GM18507 (cell line): ENCODE results near the gene CNPY1.
"Not testable (repeated sequence)": the region's sequence is repeated elsewhere in the genome, so short reads cannot be mapped to it uniquely, and the experiment has no call there.

Experiments used
- DNase-seq: peaks from one replicate; pipeline ENCODE4 v3.0.0; 2011; ENCODE audit warnings: low read depth; ENCODE audit not compliant: insufficient read length; ENCODE audit errors: extremely low spot score
- FAIRE-seq: peaks from 2 replicates; lab custom pipeline; 2011; peaks lifted over from hg19 to GRCh38; lab: Jason Lieb, UNC

Gene CNPY1

DNA sequence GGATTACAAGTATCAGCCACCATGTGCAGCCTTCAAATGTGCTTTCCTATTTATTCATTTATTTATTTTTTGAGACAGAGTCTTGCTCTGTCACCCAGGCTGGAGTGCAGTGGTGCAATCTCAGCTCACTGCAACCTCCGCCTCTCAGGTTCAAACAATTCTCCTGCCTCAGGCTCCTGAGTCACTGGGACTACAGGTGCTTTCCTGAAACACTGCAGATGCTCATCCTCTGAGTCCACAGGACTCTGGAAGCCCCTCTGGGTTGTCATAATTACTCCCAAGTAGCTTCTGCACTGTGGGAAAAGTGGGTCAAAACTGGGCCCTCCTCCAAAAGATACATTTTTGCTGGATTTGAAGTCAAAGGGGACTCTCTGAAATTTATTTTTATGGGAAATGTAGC, at the start of gene CNPY1:
Gene CNPY1, minus strand, starts transcription at position 111 of the 400 bp plus-strand sequence. CDS start 630 bp downstream, outside the sequence.
- not testable (repeated sequence) for FAIRE-seq, DNase-seq

DNA sequence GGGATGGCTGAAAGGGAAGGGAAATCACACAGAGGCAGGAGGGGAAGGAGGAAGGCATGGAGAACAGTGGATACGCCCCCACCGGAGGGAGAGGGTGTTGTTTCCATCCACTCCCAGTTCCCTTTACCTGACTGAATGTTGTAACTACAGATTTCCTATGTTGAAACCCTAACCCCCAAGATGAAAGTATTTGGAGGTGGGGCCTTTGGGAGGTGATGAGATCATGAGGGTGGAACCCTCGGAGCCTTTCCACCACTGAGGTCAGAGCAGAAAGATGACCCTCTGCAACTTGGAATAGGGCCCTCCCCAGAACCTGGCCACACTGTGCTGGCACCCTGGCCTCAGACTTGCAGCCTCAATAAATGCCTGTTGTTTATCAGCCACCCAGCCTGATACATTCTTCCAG, 48.6 kb upstream of the CNPY1 start:
- DNase-seq (no peak), FAIRE-seq (no peak)

DNA sequence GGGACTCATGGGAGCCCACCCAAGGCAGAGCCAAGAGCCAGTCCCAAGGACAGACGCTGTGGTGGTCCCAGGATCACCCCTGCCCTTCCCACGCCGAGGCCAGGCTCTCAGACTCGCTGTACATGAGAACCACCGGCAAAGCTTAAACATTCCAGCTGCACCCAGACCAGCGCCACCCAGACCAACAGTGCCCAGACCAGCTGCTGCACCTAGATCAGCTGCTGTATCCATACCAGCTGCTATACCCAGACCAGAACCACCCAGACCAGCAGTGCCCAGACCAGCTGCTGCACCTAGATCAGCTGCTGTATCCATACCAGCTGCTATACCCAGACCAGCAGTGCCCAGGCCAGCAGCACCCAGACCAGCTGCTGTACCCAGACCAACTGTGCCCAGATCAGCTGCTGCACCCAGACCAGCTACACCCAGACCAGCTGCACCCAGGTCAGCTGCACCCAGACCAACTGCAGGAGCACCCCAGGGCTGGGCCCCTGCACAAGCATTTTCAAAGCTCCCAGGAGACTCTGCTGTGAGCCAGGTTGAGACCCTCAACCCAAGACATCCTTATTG, 47.9 kb upstream of the CNPY1 start:
- no peak for DNase-seq
- no peak for FAIRE-seq

DNA sequence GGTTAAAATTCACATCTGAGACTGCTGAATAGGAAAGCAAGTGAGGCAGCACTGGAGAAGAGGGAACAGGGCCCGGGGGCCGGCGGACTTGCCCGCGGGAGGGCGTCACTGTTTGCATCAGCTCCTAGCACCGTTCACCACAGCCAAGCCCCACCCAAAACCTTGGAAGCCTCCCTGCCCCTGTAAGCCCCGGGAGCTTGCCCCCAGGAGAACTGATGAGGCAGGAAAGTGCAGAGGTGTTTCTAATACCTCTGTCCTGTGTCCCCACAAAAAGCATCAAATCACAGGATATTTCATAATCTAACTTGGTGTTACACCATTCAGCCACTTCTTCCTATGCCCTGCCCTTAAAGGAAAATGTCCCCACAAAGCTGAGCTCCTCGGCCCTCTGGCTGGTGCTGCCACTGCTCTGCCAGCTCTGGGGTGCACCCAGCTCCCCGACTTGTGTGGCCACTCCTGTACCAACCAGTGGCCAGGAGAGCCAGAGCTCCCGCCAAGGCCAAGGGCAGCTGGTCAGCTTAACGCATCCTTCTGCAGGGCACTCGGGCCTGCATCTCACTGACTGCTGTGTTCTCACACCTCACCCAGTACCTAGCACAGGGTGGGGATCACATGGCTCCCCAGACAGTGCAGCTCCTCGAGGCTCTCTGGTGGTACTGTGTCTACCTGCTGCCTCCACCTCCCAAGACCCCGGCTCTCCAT, 47.3 kb upstream of the CNPY1 start:
- no peak for DNase-seq
- FAIRE-seq: no peak

DNA sequence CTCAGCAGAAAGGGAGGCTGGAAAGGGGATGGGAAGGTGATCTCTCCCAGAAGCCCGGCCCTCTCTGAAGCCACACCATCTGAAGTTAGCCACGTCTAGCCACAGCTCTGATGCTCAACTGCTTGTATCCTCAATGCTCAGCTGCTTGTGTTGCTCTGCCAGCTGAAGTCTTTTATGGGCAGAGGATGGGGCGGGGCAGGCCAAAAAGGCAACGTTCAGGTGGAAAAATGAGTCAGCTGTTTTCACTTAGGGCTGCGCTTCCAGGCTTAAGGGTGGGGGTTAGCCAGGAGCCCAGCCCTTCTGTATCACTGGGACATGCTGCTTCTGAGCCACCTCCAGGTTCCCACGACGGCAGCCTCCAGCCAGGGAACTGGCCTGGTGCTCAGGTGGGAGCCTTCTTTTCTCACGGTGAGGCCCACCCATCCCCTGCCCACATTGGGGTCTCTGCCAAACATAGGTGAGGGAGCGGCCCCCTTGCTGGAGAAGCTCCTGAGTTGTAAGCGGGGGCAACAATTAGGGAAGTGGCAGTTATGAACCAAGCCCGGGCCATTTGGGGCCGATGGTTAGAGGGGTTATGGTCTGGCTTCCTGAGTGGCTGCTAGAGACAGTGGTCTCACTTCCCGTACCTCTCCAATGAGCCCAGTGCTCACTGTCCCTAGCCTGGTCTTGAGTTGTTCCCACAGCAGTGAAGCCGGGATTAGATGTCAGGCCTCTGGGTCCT, 44.9 kb upstream of the CNPY1 start:
- no peak for DNase-seq

DNA sequence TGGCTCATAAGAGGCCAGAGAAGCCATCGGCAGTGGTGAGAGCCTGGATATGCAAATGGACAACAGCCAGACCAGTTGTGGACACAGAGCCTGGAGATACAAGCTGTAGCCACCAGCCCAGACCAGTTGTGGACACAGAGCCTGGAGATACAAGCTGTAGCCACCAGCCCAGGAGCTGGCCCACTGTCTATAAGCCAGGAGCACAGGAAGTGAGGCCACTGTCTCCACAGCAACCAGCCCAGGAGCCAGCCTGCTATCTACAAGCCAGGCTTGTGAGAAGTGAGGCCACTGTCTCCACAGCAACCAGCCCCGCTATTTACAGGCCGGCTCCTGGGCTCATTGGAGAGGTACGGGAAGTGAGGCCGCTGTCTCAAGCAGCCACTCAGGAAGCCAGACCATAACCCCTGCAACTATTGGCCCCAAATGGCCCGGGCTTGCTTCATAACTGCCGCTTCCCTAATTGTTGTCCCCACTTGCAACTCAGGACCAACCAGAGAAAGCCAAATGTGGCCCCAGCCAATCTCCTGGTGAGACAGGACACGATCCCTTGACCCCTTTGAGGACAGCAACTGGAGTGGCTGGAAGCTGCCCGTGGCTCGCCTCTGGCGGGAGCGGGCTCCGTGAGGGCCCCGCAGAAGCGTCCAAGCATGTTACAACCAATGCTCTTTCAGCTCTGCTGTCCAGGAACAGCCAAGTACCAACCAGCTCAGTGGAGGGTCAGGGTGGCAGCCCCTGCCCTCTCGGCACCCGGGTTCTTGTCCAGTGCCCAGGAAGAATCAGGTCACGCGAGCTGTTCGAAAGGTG, 44.1 kb upstream of the CNPY1 start:
- DNase-seq: no peak
- no peak for FAIRE-seq

More for the DNA sequence above, 44.9 kb upstream of the CNPY1 start:
- FAIRE-seq: no peak

DNA sequence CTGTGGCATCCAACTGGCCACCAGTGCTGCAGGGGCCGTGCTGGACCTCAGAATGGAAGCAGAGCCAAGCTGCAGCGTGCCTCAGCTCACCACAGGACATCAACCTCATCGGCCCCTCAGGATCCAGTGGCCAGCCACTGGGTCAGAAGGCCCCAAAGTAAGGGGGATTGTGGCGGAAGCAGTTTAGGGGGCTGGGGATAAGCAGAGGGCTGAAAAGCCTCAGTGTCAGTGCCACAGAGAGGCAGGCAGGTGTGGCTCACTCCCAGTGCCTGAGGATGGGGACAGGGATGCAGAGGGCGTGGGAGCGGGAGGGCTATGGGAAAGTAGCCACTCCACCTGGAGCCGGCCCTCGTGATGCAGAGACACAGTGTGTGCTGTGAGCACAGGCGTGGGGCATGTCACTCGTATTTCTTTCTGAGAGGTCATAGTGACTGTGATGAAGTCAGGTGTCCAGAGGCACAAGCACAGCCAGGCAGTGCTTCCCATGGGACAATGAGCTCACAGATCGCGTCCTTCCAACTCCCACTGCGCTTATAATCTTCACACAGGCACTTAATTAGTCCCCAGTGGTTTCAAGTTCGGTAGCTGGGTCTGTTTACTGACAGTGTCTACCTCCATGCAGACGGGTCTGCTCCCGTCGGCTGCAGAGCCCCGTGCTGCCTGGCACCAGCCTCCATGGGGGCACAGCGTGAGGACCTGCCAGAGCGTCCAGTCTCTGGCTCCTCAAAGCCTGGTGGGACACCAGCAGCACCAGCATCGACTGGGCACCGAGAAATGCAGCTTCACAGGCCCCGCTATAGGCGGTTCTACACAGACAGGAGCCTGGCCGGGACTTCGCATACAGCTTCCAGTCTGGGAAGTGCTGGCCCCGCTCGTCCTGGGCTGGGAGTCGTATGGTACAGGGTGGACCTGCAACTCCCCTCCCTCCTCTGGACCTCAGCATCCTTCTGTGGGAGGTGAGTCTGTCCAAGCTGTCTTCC, 42.9 kb upstream of the CNPY1 start:
- DNase-seq (no peak), FAIRE-seq (no peak)

DNA sequence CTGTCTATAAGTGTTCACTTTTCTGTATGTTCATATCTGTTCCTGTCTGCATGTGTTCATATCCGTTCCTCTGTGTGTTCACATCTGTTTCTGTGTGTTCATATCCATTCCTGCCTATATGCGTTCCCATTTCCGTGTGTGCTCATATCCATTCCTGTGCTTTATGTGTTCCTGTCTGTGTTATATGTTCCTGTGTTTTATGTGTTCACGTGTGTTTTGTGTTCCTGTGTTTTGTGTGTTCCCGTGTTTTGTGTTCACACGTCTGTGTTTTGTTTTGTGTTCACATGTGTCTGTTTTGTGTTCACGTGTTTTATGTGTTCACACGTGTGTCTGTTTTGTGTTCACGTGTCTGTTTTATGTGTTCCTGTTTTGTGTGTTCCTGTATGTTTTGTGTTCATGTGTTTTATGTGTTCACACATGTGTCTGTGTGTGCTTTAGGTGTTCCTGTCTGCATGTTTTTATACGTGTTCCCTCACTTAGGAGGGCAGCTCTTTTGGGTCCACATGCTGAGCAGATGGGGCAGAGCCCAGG, 42.2 kb upstream of the CNPY1 start:
- FAIRE-seq (no peak), DNase-seq (no peak)

DNA sequence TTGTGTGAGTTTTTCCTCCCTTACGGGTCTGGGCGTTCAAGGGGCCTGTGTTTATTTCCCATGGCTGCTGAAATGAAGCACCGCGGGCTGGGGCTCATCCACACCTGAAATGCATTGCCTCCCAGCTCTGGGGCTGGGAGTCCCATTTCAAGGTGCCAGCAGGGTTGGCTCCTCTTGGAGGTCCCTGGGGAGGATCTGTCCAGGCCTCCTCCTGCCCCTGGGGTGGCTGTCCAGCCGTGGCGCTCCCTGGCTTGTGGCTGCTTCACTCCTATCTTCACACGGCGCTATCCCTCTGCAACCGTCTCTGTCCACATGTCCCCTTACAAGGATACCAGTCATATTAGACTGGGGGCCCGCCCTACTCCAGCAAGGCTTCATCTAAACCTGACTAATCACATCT, 41.1 kb upstream of the CNPY1 start:
- FAIRE-seq (no peak), DNase-seq (no peak)

DNA sequence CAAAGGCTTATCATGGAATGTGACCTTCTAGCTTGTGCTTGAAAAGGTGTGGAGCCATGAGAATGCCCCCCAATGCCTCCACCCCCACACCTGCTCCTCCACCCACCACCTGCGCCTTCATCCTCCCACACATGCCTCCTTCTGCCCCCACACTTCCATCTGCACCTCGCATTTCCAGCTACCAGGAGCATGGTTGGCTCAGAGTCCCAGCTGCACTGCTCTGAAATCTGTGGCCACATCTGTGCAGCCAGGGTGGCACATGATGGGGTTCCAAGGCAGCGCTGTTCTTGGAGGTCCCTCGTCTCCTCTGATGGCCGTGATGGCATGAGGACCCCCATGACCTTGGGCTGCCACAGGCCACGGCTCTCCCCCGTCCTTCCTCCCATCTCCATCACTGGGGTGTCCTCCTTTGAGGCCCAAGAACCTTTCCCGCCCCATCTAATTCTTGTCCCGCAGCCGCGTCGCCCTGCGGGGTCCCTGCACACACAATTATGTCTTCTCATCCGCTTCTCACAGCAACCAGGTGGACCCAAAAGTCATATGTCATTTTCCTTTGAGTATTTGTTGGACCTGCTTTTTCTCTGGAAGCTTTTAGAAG, 40.6 kb upstream of the CNPY1 start:
- FAIRE-seq (no peak), DNase-seq (no peak)

DNA sequence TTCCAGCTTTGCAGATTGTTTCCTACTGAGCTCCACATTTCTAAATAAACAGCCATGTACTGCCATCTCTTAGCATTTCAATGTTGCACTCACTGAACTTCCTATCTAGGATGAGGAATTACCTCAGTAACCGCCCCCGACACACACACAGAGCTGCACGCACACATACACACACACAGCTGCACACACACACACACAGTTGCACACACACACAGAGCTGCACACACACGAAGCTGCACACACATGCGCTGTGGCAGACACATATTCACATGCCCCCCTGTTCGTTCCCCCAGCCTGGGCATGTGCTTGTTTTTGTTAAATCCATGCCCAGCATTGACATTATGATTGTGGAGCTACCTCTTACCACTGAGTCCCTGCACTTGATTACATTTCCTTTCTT, 39.6 kb upstream of the CNPY1 start:
- no peak for FAIRE-seq

DNA sequence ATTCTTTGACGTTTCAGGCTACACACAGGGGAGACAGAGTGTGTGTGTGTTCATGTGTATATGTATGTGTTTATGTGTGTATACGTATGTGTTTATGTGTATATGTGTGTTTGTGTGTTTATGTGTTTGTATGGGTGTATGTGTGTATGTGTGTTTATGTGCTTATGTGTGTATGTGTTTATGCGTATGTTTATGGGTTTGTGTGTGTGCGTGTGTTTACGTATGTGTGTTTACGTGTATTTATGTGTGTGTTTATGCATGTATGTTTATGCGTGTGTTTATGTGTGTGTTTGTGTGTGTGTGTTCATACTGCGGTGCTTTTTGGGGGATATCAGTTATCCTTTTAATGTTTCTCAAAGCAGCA, 39.2 kb upstream of the CNPY1 start:
- FAIRE-seq (peak; percentile 5), DNase-seq (no peak)

More for the DNA sequence above, 39.6 kb upstream of the CNPY1 start:
- DNase-seq: no peak

DNA sequence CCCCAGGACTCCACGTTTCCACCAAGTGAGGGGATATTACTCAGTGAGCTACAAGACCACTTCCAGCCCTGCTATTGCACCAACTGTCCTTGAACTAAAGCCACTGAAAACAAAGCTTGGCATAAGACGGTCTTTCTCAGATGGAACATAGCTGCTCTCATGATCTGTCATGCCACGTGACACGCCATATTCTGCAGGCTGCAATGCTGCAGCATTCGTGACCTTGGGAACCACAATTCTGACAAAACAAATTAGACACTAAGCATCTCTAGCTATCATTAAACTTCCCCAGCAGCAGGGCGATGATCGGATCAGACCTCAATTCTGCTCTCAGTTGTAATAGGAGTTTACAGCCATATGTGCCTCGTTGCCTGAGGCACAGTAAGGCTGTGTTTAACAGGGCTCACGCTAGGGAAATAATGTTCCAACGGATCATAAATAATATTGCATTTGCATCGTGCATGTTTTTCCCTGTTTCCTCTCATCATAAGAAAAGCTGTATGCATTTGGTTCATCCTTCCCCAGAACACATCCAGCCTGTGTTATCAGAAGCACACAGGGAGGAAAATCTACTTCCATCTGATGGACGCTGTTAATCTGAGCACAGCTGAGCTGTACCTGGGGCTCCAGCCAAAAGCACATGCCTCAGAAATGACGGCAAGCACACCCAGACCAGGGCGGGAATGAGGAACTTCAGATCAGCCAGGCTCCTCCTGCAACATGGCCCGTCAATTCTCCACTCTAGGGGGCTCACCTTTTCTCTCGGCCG, 38.6 kb upstream of the CNPY1 start:
- FAIRE-seq: no peak
- DNase-seq: no peak

DNA sequence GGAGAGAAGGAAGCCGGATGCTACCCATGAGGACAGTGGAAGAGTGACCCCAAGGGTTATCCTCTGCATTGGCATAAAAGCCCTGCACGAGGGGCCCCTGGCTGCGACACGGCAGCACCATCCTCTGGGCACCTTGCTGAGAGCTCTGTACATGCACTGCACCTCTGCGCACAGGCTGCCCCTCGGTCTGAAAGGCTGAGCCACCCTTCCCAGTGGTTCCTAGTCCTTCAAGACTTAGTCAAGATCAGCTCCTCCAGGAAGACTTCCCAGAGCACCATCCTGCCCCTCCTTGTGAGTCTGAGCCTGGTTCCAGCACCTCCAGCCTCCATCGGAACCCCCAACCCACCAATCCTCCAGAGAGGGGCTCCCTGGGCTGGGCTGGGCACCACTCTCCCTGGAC, 37.9 kb upstream of the CNPY1 start:
- FAIRE-seq (no peak), DNase-seq (no peak)

DNA sequence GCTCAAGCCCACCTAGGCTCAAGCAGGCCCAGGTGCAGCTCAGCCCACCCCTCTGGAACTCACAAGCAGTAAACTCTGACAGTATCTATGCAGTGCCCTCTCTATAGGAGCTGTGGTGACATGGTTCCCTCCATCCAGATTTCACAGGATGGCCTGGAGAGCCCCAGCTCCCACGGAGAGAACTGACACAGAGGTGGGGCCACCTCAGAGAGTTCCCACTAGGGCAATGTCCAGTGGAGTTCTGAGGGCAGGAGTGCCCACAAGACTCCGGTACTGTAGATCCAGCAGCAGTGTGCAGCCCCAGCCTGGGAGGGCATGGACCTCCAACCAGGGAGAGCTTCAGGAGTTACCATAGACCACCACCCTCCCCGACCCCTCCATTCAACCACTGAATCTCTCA, 37.3 kb upstream of the CNPY1 start:
- FAIRE-seq (no peak), DNase-seq (no peak)

DNA sequence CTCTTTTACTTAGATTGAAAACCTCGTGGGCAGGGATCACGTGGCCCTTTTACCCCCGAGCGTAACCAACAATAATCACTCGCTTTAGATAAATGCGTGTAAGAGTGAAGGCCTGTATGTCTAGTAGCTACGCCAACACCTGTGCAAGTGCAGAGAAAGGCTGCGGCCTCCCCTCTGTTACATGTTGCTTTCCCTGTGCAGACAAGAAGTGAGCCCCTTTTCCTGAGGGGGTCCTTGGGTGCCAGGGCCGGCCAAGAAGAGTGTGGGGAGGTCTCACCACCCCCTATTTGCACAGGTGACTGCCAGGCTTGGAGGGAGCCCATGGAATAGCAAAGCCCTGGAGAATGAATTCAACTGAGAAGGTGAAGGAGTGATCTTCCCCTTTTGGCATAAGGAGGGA, 35.6 kb upstream of the CNPY1 start:
- DNase-seq: no peak
- no peak for FAIRE-seq

DNA sequence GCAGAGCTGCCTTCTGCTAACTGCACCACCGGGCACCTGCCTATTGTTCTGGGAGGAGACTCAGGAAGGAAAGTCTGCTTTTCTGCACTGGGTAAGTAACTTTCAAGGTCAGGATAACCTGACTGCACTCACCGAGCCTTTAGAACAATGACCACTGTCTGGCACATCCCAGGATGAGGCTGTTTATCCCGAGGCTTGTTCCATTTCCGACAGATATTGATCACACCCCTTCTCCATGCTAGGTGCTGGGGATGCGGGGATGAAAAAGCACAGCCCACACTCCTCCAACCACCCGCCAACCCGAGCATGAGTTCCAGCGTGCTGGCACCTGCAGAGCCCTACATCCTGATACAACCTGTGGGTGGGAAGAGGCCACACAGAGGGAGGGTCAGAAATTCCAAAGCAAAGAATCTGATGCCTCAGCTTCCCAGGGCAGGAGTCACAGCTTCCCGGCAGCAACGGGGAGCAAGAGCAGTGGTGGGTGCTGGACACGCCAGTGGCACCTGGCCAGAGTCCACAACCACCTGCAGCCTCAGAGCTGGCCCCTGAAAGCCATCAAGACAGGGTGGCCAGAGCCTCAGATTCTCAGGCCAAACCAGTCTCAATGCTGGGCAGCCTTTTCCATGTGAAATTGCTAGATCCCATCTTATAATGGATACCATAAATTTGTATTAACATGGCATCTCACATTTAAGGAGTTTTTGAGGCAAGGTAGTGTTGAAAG, 34.9 kb upstream of the CNPY1 start:
- FAIRE-seq (no peak), DNase-seq (no peak)
